ENCODE data around the gene SLC13A4.
"Not testable (repeated sequence)": the region's sequence is repeated elsewhere in the genome, so short reads cannot be mapped to it uniquely, and the experiment has no call there.

SLC13A4 gene

DNA sequence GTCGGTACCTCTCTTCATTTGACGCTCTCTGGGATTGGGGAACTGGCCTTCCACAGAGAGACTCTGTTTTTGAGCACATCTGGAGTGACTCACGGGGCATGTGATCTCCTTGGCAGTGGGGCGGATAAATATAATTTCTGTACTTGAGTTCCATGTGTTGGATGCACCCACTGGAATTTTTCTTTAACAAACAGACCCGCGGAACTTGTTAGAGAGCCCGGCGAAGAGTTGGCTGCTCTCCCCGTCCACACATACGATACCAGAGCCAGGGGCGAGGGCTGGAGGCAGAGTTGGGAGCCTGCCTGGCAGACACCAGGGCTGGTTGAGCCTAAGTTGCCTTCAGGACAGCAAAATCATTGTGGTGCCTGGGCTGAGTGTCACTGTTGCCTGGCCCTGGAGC is 20.8 kb upstream of the SLC13A4 start, which contains the start of gene FAM180A:
Gene FAM180A (minus strand): TSS at position 44 of the 400 bp plus-strand sequence. CDS start 233 bp downstream, outside the sequence.
- DNase-seq (ENCODE audit: low spot score) = no peak

DNA sequence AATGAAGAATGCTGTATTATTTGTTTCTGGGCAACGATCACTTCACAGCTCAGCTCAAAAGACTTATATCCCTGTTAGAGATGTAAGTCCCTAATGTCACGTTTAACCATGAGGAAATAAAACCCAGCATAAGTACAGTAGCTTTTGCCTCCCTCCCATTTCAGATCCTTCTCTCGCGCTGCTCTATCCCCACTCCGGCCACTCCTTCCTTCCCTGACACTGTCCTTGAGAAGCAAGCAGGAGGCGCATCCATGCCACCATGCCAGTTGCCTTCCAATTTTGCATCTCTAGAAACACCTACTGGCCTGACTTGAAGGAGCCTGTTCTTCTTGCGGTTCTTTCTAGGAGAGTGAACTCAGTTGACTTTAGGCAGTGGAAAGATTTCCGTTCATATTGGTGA is 19.4 kb upstream of the SLC13A4 start:
- no peak for DNase-seq (ENCODE audit: low spot score)

DNA sequence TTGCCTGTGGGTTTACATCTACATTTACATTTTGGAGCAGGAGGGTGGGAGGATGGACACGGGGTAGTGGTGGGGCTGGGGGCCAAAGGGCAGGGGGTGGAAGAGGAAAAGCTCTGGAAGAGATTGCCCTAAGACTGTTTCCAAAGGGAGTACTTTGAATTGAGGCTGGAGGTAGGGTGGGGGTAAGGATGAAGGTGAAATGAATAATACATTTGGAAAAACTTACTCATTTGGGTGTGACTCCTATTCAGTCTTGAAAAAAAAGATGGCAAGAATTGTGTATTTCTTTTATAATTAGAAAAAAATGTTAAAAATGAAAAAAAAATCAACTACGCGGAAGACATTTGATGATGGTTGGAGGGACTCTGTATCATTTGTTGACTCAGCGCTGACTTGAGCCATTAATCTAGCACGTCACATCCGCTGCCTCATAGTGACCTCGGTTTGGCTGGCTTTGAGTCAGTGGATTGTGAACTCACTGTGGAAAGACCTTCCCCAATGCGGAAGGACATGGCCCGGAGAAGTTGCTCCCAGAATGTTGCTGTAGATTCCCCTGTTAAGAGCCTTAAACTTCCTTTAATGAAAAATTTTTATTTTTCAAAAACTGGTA is 17.8 kb upstream of the SLC13A4 start:
- DNase-seq (ENCODE audit: low spot score) = no peak

DNA sequence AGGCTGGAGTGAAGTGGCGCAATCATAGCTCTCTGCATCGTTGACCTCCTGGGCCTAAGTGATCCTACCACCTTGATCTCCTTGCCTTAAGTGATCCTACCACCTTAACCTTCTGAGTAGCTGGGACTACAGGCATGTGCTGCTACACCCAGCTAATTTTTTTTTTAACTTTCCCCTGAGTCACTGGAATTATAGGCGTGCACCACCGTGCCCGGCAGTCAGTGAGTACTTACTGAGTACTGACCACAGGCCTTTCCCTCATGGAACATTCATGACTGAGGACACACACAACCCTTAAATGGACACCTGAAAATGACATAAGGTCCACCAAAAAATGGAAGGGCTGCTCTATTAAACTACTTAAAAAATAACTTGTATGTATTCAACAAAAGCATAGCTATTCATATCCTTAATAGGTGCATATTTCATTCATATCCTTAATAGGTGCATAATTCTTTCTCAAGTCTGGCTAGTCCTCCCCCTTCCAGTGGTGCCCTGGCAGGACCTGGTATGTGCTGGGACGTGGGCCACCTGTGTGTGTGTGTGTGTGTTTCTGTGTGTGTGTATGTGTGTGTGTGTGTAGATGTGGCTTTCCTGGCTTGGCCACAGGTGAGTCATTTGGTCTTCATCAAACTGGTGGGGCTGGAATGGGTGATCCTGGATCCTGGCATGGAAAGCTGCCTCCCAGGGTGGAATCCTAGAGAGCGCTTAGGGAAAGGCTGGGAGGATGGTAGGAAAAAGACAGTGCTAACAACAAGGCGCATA is 17.1 kb upstream of the SLC13A4 start:
- no peak for DNase-seq (ENCODE audit: low spot score)

DNA sequence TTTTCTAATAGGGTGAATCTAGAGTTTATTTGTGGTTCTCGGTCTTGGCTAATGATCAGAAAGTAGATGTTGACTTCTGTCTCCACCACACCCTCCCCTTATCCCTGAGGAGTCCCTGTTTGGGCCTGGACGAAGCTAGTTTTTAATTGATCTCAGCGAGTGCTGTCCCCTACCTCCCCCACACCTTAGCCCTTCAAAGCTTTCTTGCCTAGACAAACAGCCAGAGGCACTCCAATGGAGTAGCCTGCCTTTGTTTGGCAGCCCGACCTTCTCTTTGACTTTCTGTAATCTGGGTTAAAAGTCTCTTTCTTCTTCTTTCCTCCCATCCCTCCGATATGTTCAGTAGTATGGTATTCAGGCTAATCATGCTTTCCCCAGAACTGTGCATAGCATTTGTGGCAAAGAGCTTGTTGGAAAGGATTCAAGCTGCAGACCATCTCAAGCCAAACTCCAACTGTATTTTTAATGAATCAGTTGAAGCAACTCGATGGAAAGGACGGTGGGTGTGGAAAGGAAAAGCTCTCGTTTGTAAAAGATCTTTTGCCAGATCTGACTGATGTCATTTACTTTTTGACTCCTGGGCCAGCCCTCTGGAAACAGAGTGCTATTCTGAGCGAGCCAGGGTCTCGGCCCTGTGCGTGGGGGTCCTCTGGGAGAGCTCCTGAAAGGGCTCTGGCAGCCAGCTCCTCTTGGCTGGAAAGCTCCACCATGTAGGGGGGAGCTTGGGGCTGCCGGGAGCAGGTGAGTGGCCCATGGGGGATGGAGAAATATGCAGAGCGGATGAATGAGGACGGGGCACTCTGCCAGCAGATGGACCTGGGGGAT is 16.1 kb upstream of the SLC13A4 start:
- no peak for DNase-seq (ENCODE audit: low spot score)

DNA sequence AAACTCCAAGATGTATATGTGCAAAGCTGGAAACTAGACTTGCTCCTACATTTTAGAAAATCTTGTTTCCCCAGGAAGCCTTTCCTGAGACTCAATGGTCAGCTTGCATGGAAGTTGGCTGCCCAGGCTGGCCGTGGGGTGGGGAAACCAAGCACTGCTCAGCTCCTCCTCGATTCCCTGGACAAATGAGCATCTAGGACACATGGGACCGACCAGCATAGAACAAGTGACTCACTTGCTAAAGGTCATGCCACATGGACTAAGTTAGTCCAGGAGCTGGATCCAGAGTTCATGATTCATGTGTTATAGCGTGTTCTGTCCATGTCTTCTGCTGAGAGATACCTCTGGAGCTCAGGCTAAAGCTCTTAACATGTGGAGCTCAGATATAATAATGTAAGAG is 14.4 kb upstream of the SLC13A4 start:
- no peak for DNase-seq (ENCODE audit: low spot score)

DNA sequence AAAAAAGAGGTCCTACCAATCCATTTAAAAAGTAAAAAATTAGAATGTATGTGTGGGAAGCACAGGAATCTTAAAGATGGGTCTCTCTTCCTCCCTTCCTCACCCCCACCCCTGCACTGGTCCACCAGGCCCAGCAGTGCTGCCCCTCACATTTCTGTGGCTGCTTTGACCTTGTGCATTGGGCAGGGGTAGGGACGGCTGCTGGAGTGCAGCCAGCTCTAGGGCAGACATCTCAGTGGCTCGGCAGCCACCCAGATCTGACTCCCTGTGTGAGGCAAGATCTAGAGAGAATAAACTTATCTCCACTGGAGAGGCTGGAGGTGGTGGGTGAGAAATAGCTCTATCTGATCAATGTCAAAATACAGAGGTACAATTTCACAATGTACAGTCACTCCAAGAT is 13.9 kb upstream of the SLC13A4 start:
- DNase-seq (ENCODE audit: low spot score) = no peak

DNA sequence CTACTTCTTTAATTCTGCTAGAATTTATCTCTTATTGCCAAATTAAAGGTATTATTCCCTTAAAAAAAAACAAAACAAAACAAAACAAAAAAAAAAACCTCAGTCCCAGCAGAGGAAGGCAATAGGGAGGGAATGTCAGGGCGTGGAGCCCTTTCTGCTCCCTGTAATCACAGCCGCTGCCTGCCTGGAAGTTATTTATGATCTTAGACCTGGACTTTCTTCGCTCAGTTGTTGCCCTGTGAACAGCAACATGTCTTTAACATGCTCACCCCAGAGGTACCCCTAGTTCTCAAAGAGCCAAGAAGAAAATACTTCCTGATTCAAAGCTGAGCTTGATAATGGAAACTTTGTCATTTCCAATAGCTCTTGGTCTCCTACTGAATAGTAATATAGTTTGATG is 12.9 kb upstream of the SLC13A4 start:
- no peak for DNase-seq (ENCODE audit: low spot score)

DNA sequence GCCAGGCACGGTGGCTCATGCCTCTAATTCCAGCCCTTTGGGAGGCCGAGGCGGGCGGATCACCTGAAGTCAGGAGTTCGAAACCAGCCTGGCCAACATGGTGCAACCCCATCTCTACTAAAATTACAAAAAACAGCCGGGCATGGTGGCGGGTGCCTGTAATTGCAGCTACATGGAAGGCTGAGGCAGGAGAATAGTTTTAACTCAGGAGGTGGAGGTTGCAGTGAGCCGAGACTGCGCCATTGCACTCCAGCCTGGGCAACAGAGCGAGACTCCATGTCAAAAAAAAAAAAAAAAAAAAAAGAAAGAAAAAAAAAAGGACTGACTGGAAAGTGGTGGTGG is 9.3 kb upstream of the SLC13A4 start:
- not testable (repeated sequence) for DNase-seq (ENCODE audit: low spot score)

DNA sequence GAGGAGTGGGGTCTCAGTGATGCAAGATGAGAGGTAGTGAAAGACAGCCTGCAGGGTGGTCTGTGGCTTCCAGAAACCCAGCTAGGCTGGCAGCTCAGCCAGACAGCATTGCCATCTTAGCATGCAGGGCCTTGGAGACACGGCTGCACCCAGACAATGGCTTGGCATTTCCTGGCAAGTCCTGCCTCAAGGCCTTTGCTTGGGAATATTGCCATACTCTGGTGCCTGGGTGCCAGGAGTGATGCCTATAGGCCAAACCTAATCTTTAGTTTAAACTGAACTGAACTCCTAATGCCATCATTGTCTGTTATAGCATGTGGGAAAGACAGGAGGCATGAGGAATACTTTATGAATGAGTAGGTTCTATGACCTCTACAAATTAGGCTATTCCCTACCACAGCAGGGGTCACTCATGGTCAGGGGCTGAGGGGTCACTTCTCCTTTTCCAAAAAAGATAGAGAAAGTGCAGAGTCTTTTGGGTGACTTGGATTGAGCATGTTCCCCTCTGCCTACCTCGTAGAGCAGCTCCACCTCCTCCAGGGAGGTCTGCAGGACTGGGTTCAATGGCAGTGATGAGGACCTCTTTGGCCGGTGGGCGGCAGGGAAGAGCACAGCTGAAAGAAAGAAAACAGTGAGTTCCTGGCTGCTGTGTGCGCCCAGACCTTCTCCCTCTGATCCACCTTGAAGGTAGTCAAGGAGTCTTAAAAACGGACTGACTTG is 8.8 kb upstream of the SLC13A4 start:
- DNase-seq (ENCODE audit: low spot score) = no peak

DNA sequence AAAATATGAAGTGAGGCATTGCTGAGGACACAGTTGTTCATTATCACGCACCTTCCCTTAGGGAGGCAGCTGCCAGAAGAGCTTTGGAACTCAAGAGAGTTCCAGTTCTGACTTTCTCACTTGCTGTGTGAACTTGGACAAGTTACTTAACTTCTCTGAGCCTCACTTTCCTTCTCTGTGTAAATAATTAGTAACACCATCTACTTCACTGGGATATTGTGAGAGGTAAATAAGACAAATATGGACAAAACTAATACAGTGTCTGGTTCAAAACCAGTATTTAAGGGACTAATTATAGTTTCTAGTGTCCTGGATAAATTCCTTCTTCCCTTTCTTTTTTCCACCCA is 6.3 kb upstream of the SLC13A4 start:
- DNase-seq (ENCODE audit: low spot score) = no peak

DNA sequence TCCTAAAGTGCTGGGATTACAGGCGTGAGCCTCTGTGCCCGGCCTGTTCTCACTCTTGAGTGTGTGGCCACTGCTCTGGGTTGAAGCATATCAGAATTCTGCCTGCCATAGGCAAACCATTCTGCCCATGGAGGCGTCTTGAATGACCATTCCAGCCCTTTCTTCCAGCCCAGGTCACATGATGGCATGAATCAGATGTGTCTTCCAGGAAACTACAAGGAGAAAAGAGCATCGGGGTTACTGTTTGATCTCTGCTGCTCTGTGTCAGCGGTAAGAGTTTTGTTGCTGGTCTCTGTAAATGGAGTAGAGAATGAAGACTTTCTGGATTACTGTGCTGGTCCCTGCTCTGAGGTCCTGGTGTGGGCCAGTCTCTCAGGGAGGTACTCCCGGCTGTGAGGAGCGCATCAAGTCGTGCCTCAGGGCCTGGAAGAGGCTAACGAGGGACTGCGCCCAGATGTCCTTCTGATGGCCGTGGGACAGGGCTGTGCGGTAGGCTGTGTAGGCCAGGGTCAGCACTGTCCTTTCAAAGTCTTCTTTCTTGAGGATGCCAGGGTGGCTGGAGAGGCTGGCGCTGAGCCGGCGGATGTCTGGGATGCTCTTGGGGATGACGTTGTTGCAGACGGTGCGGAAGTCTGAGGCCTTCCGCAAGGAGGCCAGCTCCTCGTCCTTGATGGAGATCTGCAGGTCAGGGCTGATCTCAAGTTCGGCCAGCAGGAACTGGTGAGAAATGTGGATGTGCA is 5.8 kb upstream of the SLC13A4 start:
- DNase-seq (ENCODE audit: low spot score) = no peak

DNA sequence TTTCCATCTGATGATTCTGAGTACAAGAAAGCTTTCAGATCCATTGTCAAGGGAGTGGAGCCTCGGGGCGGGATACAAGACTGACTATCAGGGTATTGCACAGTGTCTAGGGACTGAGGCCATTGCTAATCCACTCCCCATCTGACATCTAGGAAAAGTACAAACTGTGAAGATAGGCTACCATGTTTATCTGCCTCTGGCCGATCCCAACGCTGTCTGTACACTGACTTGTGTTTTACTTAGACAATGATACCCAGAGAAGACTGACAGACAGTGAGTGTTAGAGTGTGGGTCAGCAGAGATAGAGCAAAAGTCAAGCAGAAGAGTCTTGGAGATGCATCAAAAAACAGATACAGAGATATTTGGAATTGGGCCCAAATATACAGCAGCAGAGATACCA is 3.1 kb upstream of the SLC13A4 start:
- DNase-seq (ENCODE audit: low spot score) = no peak

DNA sequence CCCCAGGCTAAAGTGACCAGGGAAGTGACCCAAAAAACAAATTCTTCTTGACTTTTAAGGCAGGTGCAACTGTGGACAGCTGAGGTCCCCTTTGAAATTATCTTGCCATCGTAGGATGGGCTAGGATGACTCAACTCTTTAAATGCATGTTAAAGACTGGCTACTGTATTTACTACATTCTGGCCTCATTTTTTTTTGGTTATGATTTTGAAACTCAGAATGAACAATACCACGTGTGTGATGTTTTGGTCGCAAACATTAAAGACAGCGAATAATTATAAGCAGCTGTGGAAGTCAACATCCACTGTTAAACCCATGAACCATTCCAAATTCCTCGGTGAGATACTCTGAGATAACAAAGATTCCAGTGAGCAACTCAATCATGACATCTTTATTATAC is 1.2 kb upstream of the SLC13A4 start:
- DNase-seq (ENCODE audit: low spot score) = no peak

DNA sequence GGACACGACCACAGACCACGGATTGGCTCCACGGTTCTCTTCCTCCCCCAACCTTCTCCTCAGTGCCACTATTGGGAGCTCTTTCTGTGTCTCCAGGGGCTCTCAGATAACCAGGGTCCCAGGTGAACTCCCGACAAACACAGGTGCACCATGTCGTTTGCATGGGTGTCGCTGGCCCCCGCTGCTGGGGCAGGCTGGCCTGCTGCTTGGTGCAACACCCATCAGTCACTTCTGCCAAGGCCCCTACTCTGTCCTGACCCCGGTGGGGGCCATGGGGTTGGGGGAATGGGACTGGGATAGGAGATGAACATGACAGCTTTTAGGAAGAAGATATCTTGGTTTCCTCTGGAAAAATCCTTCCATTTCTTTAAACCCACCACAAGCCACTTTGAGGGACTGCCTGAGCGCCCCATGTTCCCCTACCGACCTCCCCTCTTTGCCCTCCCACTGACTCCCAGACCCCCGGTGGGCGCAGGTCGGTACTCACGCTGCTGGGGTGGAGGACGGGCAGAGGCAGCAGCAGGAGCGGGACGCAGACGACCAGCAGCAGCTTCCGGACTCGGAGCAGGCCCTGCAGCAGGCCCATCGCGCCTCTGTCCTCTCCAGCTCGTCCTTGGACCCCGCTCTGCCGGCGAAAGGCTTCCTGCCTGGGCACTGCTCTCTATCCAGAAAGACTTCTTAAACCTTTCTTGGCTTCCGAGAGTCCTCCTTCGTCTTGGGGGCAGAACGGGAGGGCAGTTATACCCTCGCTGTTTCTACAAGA is 894 bp downstream of the SLC13A4 start:
- no peak for DNase-seq (ENCODE audit: low spot score)

DNA sequence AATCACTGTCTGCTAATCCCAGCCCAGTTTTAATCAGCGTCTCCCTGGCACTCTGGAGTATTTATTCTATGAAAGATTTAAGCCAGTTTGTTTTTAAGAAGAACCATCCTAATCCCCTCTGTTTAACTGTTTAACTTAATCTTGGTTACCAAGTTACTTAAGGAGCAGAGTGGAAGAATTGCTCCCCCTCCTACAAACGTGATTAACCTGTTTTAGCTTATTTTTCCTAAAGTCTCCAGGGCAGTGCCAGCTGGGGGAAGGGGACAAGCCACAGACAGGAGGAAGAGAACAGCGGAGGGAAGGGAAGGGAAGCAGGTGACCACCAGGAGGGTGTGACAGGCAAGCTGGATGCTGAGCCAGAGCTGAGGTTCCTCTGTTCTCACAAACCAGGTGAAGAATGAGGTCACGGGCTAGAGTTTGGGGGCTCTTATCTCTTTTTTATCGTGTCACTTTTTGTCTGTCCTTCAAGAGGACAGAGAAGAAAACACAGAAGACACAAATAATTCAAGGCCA is 1.7 kb downstream of the SLC13A4 start:
- DNase-seq (ENCODE audit: low spot score) = no peak

DNA sequence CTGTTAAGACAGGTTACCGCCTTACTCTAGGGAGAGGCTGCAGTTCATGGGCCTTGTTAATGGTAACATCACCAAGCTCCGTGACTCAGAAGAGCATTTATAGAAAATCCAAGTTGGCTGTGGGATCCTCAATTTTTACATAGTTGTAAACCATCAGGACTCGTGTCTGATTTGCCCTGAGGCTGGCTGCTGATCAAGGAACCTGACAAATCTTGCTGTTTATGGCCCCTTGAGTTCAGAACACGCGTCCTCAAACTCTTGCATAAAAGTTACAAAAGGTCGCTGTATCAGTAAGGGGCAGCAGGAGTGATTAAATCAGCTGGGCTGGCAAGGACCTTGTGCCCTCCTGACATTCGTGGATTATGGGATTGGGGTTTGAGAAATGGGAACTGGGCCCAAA is 4.6 kb downstream of the SLC13A4 start:
- no peak for DNase-seq (ENCODE audit: low spot score)

DNA sequence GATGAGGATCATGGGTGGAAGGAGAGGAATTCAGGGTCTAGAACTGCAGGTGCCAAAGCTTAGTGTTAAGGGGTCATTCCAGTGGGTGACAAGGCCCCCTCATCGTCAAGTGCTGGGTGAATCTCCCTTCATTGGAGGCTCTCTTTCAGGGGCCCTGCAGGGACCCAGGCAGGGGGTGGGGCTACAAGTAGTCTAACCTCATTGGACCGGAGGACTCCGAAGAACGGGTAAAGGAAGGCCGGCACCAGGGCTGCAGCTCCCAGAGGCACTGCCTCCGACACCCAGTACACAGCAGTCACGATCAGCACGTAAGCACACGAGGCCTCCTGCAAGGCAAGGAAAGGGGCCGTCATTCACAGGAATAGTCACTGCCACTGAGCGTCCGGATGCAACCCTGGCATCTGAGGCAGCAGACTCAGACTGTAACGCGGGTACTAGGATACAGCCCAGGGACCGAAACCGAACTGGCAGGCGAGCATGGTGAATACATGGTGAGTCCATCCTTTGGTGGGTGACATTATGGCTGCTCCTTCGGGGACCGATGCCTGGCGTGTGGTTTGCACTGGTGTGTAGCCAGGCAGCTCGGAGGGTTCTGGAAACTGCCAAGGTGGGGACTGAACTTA is 6.7 kb downstream of the SLC13A4 start:
- no peak for DNase-seq (ENCODE audit: low spot score)

DNA sequence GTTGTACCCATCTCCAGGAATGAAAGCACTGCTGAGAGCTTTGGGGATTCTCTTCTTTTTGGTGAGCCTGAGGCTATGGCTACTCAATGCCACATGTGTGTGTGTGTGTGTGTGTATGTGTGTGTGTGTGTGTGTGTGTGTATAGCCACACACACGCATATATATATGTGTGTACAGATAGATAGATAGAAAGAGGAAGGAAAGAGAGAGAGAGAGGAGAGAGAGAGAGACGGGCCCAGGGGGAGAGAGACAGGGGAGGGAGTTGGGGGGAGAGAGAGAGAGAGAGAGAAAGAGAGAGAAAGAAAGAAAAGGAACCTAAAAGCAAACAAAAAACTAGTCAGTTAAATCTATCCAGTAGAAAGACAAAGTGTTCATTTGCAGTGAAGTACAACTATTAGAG is 8.3 kb downstream of the SLC13A4 start:
- no peak for DNase-seq (ENCODE audit: low spot score)

DNA sequence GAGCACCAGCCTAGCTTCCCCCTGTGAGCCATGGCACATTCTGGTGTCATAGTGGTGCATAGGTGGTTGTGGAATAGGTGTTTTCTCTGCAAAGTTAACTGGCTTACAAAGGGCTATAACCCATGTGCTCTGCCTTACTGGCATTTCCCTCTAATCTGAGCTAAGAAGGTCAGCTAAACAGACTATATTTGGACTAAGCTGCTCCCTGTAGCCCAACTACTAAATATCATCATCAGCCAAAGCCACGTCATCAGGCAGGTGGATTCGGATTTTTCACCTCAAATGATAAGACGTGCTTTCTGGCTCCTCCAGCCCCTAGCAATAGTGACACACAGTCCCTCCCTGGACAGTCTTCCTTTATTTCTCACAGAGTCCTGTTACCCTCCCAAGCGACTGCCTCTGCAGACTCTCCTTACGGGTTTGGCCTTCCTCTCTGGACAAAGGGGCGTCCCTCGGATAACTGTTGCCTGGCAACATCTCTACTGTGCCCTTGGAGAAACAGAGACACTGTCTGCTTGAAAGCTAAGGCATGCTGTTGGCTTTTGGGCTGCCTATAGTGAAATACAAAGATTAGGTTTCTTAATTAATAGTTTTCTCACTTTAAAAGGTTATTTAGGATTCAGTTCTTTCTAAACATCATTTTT is 9.1 kb downstream of the SLC13A4 start:
- no peak for DNase-seq (ENCODE audit: low spot score)
